GM23338 (cell line): ENCODE results near the gene MTCH2. TPM values are rescaled to one million over a fixed set of nuclear protein-coding genes. Genes with fewer than 3 reads are reported as not detected.

Experiments
- ATAC-seq: fragments of 200-7000 bp; cut with Tn5 transposase; 3 replicates; pipeline ENCODE4 v1.9.1; 2020
- DNase-seq: peaks from one replicate; pipeline ENCODE4 v3.0.0-alpha.2; 2015; ENCODE audit warnings: low spot score
- H2AFZ ChIP-seq: fragments of 200-600 bp; sonication (generic); 2 replicates; pipeline ENCODE4 v1.8.0; 2016; ENCODE audit warnings: antibody characterized with exemption, mild to moderate bottlenecking, moderate library complexity
- H3F3A ChIP-seq: fragments of 200-600 bp; sonication (generic); replicated peaks from 2 replicates; pipeline ENCODE4 v1.8.0; 2017; ENCODE audit warnings: antibody characterized with exemption, mixed run types, low read depth
- H3K27ac ChIP-seq: fragments of 200-600 bp; sonication (generic); 2 replicates; pipeline ENCODE4 v1.6.1; 2016; ENCODE audit warnings: low read depth
- H3K27me3 ChIP-seq: fragments of 200-600 bp; sonication (generic); 2 replicates; pipeline ENCODE4 v1.8.0; 2016; ENCODE audit warnings: mild to moderate bottlenecking, mixed run types, moderate library complexity; ENCODE audit not compliant: insufficient read depth
- H3K36me3 ChIP-seq: fragments of 200-600 bp; sonication (generic); 2 replicates; pipeline ENCODE4 v1.8.0; 2016; ENCODE audit warnings: mild to moderate bottlenecking; ENCODE audit not compliant: insufficient read depth
- H3K4me1 ChIP-seq: fragments of 200-600 bp; sonication (generic); 2 replicates; pipeline ENCODE4 v1.8.0; 2016; ENCODE audit warnings: mild to moderate bottlenecking, moderate library complexity; ENCODE audit not compliant: insufficient read depth
- H3K4me2 ChIP-seq: fragments of 200-600 bp; sonication (generic); 2 replicates; pipeline ENCODE4 v1.7.1; 2017; ENCODE audit warnings: mixed run types
- H3K4me3 ChIP-seq: fragments of 200-600 bp; sonication (generic); 2 replicates; pipeline ENCODE4 v1.6.1; 2016; ENCODE audit warnings: mixed run types
- H3K79me2 ChIP-seq: fragments of 200-600 bp; sonication (generic); replicated peaks from 2 replicates; pipeline ENCODE4 v1.8.0; 2017; ENCODE audit warnings: mild to moderate bottlenecking; ENCODE audit not compliant: insufficient read depth
- H3K9me2 ChIP-seq: fragments of 200-600 bp; sonication (generic); 2 replicates; pipeline ENCODE4 v1.8.0; 2017; ENCODE audit not compliant: insufficient read depth
- H4K20me1 ChIP-seq: fragments of 200-600 bp; sonication (generic); replicated peaks from 2 replicates; pipeline ENCODE4 v1.8.0; 2017; ENCODE audit warnings: mild to moderate bottlenecking; ENCODE audit not compliant: insufficient read depth
- H3K27ac Mint-ChIP-seq: 2 replicates; pipeline ENCODE4 v1.8.0; 2020; ENCODE audit warnings: inconsistent platforms, mild to moderate bottlenecking, moderate library complexity, mixed read lengths
- H3K27me3 Mint-ChIP-seq: 3 replicates; pipeline ENCODE4 v1.8.0; 2022; ENCODE audit warnings: low read depth, mild to moderate bottlenecking, moderate library complexity, mixed read lengths, inconsistent platforms; ENCODE audit not compliant: insufficient read depth, poor library complexity
- H3K36me3 Mint-ChIP-seq: 3 replicates; pipeline ENCODE4 v1.8.0; 2021; ENCODE audit warnings: low read depth, mild to moderate bottlenecking, inconsistent platforms, moderate library complexity, mixed read lengths
- H3K4me1 Mint-ChIP-seq: 3 replicates; pipeline ENCODE4 v1.8.0; 2020; ENCODE audit warnings: mild to moderate bottlenecking, inconsistent platforms, mixed read lengths
- H3K4me3 Mint-ChIP-seq: 3 replicates; pipeline ENCODE4 v1.8.0; 2021; ENCODE audit warnings: moderate library complexity, mild to moderate bottlenecking, inconsistent platforms, mixed read lengths
- H3K9me3 Mint-ChIP-seq: 3 replicates; pipeline ENCODE4 v1.8.0; 2020; ENCODE audit warnings: moderate library complexity, mild to moderate bottlenecking, inconsistent platforms, mixed read lengths
- CREB1 ChIP-seq: fragments of 250-450 bp; sonication (Bioruptor Pico); IDR thresholded peaks from 2 replicates; pipeline ENCODE4 v1.5.0; 2020; ENCODE audit warnings: low read depth, mild to moderate bottlenecking, moderate library complexity
- CTCF ChIP-seq, 2 experiments: fragments of 200-600 bp in 1 of 2; sonication (generic) in 1 of 2; conservative IDR thresholded peaks; 2 replicates each; pipeline versions ENCODE4 v1.5.1 to v1.6.1; 2016 to 2017; ENCODE audit warnings: antibody characterized with exemption in 2 of 2, low read depth in 2 of 2, mild to moderate bottlenecking in 2 of 2, moderate library complexity in 1 of 2
- ETS1 ChIP-seq: IDR thresholded peaks from 2 replicates; pipeline ENCODE4 v1.6.1; 2016; ENCODE audit warnings: antibody characterized with exemption
- EZH2 ChIP-seq: fragments of 200-600 bp; sonication (generic); IDR thresholded peaks from one replicate; pipeline ENCODE4 v1.8.0; 2017; ENCODE audit warnings: antibody characterized with exemption, mild to moderate bottlenecking, low read depth; ENCODE audit not compliant: unreplicated experiment
- EZH2phosphoT487 ChIP-seq: fragments of 200-600 bp; sonication (generic); IDR thresholded peaks from one replicate; pipeline ENCODE4 v1.8.1; 2018; ENCODE audit warnings: antibody characterized with exemption; ENCODE audit not compliant: unreplicated experiment
- JUNB ChIP-seq: IDR thresholded peaks from one replicate; pipeline ENCODE4 v1.6.1; 2016; ENCODE audit warnings: antibody characterized with exemption; ENCODE audit not compliant: unreplicated experiment
- NANOG ChIP-seq: IDR thresholded peaks from 2 replicates; pipeline ENCODE4 v1.6.1; 2016; ENCODE audit warnings: antibody characterized with exemption, borderline replicate concordance
- POLR2AphosphoS5 ChIP-seq: IDR thresholded peaks from 2 replicates; pipeline ENCODE4 v1.6.1; 2016; ENCODE audit warnings: antibody characterized with exemption, low read depth
- REST ChIP-seq: IDR thresholded peaks from one replicate; pipeline ENCODE4 v1.6.1; 2018; ENCODE audit warnings: antibody characterized with exemption; ENCODE audit not compliant: unreplicated experiment
- STAT1 ChIP-seq: IDR thresholded peaks from one replicate; pipeline ENCODE4 v1.6.1; 2016; ENCODE audit warnings: antibody characterized with exemption; ENCODE audit not compliant: unreplicated experiment
- ZNF114 ChIP-seq: fragments of 250-450 bp; sonication (Bioruptor Pico); IDR thresholded peaks from 2 replicates; pipeline ENCODE4 v1.5.0; 2020; ENCODE audit warnings: mild to moderate bottlenecking, moderate library complexity
- ZNF331 ChIP-seq: fragments of 250-450 bp; sonication (Bioruptor Pico); IDR thresholded peaks from 2 replicates; pipeline ENCODE4 v1.5.0; 2020; ENCODE audit warnings: low read depth, mild to moderate bottlenecking, moderate library complexity
- ZNF462 ChIP-seq: fragments of 250-450 bp; sonication (Bioruptor Pico); IDR thresholded peaks from 2 replicates; pipeline ENCODE4 v1.5.0; 2020; ENCODE audit warnings: mild to moderate bottlenecking, moderate library complexity
- polyA plus RNA-seq: library from polyadenylated mRNA; unstranded; fragments of >200 nt; fragmentation: Nextera tagmentation; extraction: Ambion mirVana; gene quantifications from 2 replicates; pipeline ENCODE4 v1.2.1, GENCODE V29; 2016
- total RNA-seq: library from RNA; depleted of rRNA; stranded (reverse); fragments of >200 nt; shearing (Covaris generic); gene quantifications from 2 replicates; pipeline ENCODE4 v1.2.3, GENCODE V29; 2014

The MTCH2 gene
- total and polyA plus RNA-seq, 2 experiments from 2014 or later, result 90.9 to 155 TPM

GRCh38 chr11:47586098-47586855 is 56.1 kb downstream of the MTCH2 start, which contains the start of gene FAM180B:
Gene FAM180B (plus strand): TSS chr11:47586678. CDS start chr11:47586769, 91 bp downstream.
- H3K27me3 Mint-ChIP-seq, result peaks cover 21% of the 10 kb centered on the region
- peaks cover 20% of the 10 kb centered on the region for H3K27me3 ChIP-seq
- no peak within 1 kb of the TSS for H3K4me3 Mint-ChIP-seq
- no peak within 1 kb of the TSS for H3K27ac Mint-ChIP-seq
- H2AFZ ChIP-seq, result no peak within 1 kb of the TSS
- H3K4me2 ChIP-seq, result no peak within 1 kb of the TSS
- H3K9me3 Mint-ChIP-seq, result no peaks in the 10 kb centered on the region
- peaks cover 3% of the 10 kb centered on the region; the same call in 1 of the 2 replicates for H4K20me1 ChIP-seq
- H3K79me2 ChIP-seq, result no peaks in the 10 kb centered on the region
- H3K27ac ChIP-seq, result no peak within 1 kb of the TSS
- no peaks in the 10 kb centered on the region; the same call in 2 of the 3 replicates for H3K4me1 Mint-ChIP-seq
- H3K4me1 ChIP-seq, result no peaks in the 10 kb centered on the region
- no peak for TF ChIP-seq ZNF114 (CRISPR knock-in tag)
- no peak for TF ChIP-seq ZNF331 (CRISPR knock-in tag)
- TF ChIP-seq REST, result no peak
- no peak for TF ChIP-seq CREB1 (CRISPR knock-in tag)
- TF ChIP-seq POLR2AphosphoS5, result no peak
- TF ChIP-seq STAT1, result no peak
- TF ChIP-seq EZH2, result no peak
- no peak for TF ChIP-seq NANOG
- TF ChIP-seq ZNF462, result no peak
- TF ChIP-seq EZH2phosphoT487, result no peak
- no peak for TF ChIP-seq JUNB
- TF ChIP-seq CTCF (conservative IDR thresholded peaks at IDR 0.05; ENCODE audit: low read depth in 2 of 2), result no peak
- no peak for TF ChIP-seq ETS1
- no peak for ATAC-seq
- H3K4me3 ChIP-seq, result no peak within 1 kb of the TSS
- H3K9me2 ChIP-seq, result 0 out of 2 replicates have a peak, but pooled peaks cover 6% of the 10 kb centered on the region
- peaks cover 42% of the 10 kb centered on the region for H3K36me3 Mint-ChIP-seq
- H3K36me3 ChIP-seq, result peaks cover 14% of the 10 kb centered on the region
- H3F3A ChIP-seq, result 0 out of 2 replicates have a peak, but pooled peaks cover 3% of the 10 kb centered on the region
- DNase-seq, result no peak
